COLO668 (cell line): ENCODE measurements around the gene FMO3.

ENCODE experiments used
- DNase-seq: peaks from one replicate; lab custom pipeline; 2025; ENCODE audit not compliant: unreplicated experiment; lab: John Stamatoyannopoulos, UW

FMO3 gene

GRCh38 chr1:171090604-171091003 lies at the start of gene FMO3:
TSS of gene FMO3 (plus strand) at chr1:171090905. CDS start at chr1:171092659, 1,754 bp downstream.
- DNase-seq: no peak

- no peak for DNase-seq
Measured at GRCh38 chr1:171048014-171048413, 42.7 kb upstream of the FMO3 start.

- DNase-seq: no peak
Measured at GRCh38 chr1:171052977-171053376, 37.7 kb upstream of the FMO3 start.

GRCh38 chr1:171055966-171056643 lies 34.6 kb upstream of the FMO3 start:
- DNase-seq: no peak

GRCh38 chr1:171061425-171062143 lies 29.1 kb upstream of the FMO3 start:
- DNase-seq: no peak

- DNase-seq: no peak
Measured at GRCh38 chr1:171062902-171063301, 27.8 kb upstream of the FMO3 start.

- no peak for DNase-seq
Measured at GRCh38 chr1:171075041-171075440, 15.7 kb upstream of the FMO3 start.

- DNase-seq: no peak
Measured at GRCh38 chr1:171081314-171081753, 9.4 kb upstream of the FMO3 start.

- no peak for DNase-seq
Measured at GRCh38 chr1:171081763-171082201, 8.9 kb upstream of the FMO3 start.

GRCh38 chr1:171082606-171083005 lies 8.1 kb upstream of the FMO3 start:
- no peak for DNase-seq

GRCh38 chr1:171083222-171083621 lies 7.5 kb upstream of the FMO3 start:
- DNase-seq: no peak

- DNase-seq: no peak
Measured at GRCh38 chr1:171084091-171084490, 6.6 kb upstream of the FMO3 start.

GRCh38 chr1:171084870-171085269 lies 5.8 kb upstream of the FMO3 start:
- DNase-seq: no peak

GRCh38 chr1:171087896-171088295 lies 2.8 kb upstream of the FMO3 start:
- no peak for DNase-seq

GRCh38 chr1:171103862-171104261 lies 13.2 kb downstream of the FMO3 start:
- DNase-seq: no peak

GRCh38 chr1:171107262-171107940 lies 16.7 kb downstream of the FMO3 start:
- DNase-seq: no peak

GRCh38 chr1:171107969-171108368 lies 17.3 kb downstream of the FMO3 start:
- no peak for DNase-seq

- DNase-seq: no peak
Measured at GRCh38 chr1:171109966-171110365, 19.3 kb downstream of the FMO3 start.

- DNase-seq: no peak
Measured at GRCh38 chr1:171110621-171111326, 20.1 kb downstream of the FMO3 start.

GRCh38 chr1:171112119-171112518 lies 21.4 kb downstream of the FMO3 start:
- no peak for DNase-seq

- no peak for DNase-seq
Measured at GRCh38 chr1:171113382-171113781, 22.7 kb downstream of the FMO3 start.
